ENCODE results near the gene SFTPA2.
"Not testable (repeated sequence)": the region's sequence is repeated elsewhere in the genome, so short reads cannot be mapped to it uniquely, and the experiment has no call there.

- not testable (repeated sequence) for TF ChIP-seq POLR2A, CTCF (IDR thresholded peaks at IDR 0.05)
Observed at GRCh38 chr10:79599644-79600043, 39.4 kb upstream of the SFTPA2 start.
